Fibroblast of pulmonary artery (primary cell): ENCODE results near the gene EVX2.
A peak's percentile ranks its signal among the peaks of the same experiment; 100 is the strongest.

Source experiments
- DNase-seq: peaks from one replicate; pipeline ENCODE4 v3.0.0-alpha.2; 2010; ENCODE audit warnings: low read depth
- H3K4me3 ChIP-seq: replicated peaks from 2 replicates; pipeline ENCODE4 v1.5.1; 2011; ENCODE audit warnings: low read depth, mild to moderate bottlenecking, control low read depth, low read length, moderate library complexity
- CTCF ChIP-seq: IDR thresholded peaks from 2 replicates; pipeline ENCODE4 v1.5.1; 2011; ENCODE audit warnings: mild to moderate bottlenecking, control low read depth, low read length, inconsistent platforms; ENCODE audit errors: missing control alignments

The EVX2 gene

GRCh38 chr2:176111309-176111663 is 27.5 kb upstream of the EVX2 start:
- H3K4me3 ChIP-seq: no peak overlapping the region
- TF ChIP-seq CTCF: peak; percentile 69
- DNase-seq: peak; percentile 47

GRCh38 chr2:176110415-176111308 is 26.9 kb upstream of the EVX2 start:
- no peak for DNase-seq
- H3K4me3 ChIP-seq: no peak overlapping the region
- no peak for TF ChIP-seq CTCF

GRCh38 chr2:176109946-176110345 is 26.2 kb upstream of the EVX2 start:
- DNase-seq: no peak
- H3K4me3 ChIP-seq: no peak overlapping the region
- no peak for TF ChIP-seq CTCF

- no peak for DNase-seq
- TF ChIP-seq CTCF: no peak
- no peak overlapping the region for H3K4me3 ChIP-seq
Measured at GRCh38 chr2:176109192-176109901, 25.6 kb upstream of the EVX2 start.

- TF ChIP-seq CTCF: no peak
- no peak overlapping the region for H3K4me3 ChIP-seq
- no peak for DNase-seq
Measured at GRCh38 chr2:176107731-176108181, 24.0 kb upstream of the EVX2 start.

GRCh38 chr2:176106581-176107539 is 23.1 kb upstream of the EVX2 start, which contains the start of gene HOXD11:
TSS of gene HOXD11 (plus strand) at chr2:176107280. CDS start at chr2:176107356, 76 bp downstream.
- DNase-seq: peak; percentile 23
- H3K4me3 ChIP-seq: no peak within 1 kb of the TSS
- no peak for TF ChIP-seq CTCF
